GM12878 (cell line): ENCODE data around the gene TASL.
"Not testable (repeated sequence)": the region's sequence is repeated elsewhere in the genome, so short reads cannot be mapped to it uniquely, and the experiment has no call there.

ENCODE experiments used
- HDAC6 ChIP-seq: fragments of 200-600 bp; sonication (generic); IDR thresholded peaks from one replicate; pipeline ENCODE4 v1.8.0; 2017; ENCODE audit warnings: antibody characterized with exemption; ENCODE audit not compliant: unreplicated experiment
- NFXL1 ChIP-seq: fragments of 450-650 bp; IDR thresholded peaks from 2 replicates; pipeline ENCODE4 v1.6.1; 2017; ENCODE audit warnings: antibody characterized with exemption, mild to moderate bottlenecking, borderline replicate concordance
- TAF1 ChIP-seq: IDR thresholded peaks from 2 replicates; pipeline ENCODE4 v1.6.1; 2011; ENCODE audit warnings: mild to moderate bottlenecking, low read depth, low read length, borderline replicate concordance
- TF ChIP-seq, protein P1 (sequence below): IDR thresholded peaks from 2 replicates; pipeline ENCODE4 v1.6.1; 2012; ENCODE audit warnings: low read depth, low read length, improper control_type of control experiment
- TF ChIP-seq, protein P2 (sequence below): IDR thresholded peaks from 2 replicates; pipeline ENCODE4 v1.6.1; 2012; ENCODE audit warnings: mild to moderate bottlenecking, low read depth, low read length

DNA sequence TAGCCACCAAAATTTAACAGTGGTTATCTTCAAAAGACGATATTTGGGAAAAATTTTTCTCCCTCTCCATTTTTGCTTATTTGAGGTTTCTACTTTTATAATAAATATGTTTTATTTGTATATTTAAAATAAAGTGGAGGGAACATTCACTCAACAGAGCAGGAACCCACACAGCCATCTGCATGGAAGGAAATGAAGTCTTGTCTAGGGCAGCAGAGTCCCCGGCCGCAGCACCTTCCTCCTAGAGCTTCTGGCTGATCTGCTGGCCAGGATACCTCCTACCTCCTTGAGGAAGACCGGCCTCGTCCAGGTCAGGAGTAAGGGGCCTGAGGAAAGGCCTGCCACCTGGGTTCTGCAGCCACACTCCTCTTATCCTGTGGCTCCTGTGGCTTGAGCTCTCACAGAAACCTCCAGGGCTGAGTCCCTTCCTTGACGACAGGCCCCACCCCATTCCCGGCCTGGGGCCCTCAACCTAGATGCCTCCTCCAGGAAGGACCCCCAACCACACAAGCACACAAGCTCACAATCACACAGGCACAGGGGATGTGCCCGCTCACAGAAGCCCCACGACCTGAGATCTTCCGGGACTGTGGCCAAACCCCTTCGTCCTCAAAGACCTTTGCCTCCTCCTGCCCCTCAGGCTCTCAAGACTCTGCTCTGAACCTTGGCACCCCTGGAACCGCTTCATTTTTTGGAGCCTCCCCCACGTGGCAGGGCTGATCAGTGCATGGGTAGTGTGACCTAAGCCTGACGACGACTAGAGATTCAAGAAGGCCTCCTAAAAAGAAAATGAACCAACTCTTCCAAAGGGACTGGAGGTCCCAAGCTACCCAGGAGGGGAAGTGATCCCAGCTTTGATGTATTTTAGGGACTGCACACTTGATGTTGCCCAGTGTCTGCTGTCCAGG, 23.0 kb upstream of the TASL start:
- not testable (repeated sequence) for TF ChIP-seq HDAC6, NFXL1, TAF1
- TF ChIP-seq, protein P1, sequence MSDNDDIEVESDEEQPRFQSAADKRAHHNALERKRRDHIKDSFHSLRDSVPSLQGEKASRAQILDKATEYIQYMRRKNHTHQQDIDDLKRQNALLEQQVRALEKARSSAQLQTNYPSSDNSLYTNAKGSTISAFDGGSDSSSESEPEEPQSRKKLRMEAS = not testable (repeated sequence)
- TF ChIP-seq, protein P2, sequence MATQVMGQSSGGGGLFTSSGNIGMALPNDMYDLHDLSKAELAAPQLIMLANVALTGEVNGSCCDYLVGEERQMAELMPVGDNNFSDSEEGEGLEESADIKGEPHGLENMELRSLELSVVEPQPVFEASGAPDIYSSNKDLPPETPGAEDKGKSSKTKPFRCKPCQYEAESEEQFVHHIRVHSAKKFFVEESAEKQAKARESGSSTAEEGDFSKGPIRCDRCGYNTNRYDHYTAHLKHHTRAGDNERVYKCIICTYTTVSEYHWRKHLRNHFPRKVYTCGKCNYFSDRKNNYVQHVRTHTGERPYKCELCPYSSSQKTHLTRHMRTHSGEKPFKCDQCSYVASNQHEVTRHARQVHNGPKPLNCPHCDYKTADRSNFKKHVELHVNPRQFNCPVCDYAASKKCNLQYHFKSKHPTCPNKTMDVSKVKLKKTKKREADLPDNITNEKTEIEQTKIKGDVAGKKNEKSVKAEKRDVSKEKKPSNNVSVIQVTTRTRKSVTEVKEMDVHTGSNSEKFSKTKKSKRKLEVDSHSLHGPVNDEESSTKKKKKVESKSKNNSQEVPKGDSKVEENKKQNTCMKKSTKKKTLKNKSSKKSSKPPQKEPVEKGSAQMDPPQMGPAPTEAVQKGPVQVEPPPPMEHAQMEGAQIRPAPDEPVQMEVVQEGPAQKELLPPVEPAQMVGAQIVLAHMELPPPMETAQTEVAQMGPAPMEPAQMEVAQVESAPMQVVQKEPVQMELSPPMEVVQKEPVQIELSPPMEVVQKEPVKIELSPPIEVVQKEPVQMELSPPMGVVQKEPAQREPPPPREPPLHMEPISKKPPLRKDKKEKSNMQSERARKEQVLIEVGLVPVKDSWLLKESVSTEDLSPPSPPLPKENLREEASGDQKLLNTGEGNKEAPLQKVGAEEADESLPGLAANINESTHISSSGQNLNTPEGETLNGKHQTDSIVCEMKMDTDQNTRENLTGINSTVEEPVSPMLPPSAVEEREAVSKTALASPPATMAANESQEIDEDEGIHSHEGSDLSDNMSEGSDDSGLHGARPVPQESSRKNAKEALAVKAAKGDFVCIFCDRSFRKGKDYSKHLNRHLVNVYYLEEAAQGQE = not testable (repeated sequence)
